Measurements from ENCODE around the gene LAT. TPM values are rescaled to one million over a fixed set of nuclear protein-coding genes. Genes with fewer than 3 reads are reported as not detected.
"Not testable (repeated sequence)": the region's sequence is repeated elsewhere in the genome, so short reads cannot be mapped to it uniquely, and the experiment has no call there.

LAT gene
- total and polyA plus RNA-seq, 7 donors = 1.6 to 2.1 (median 1.8) TPM

GRCh38 chr16:28991687-28992086, 6.8 kb downstream of the LAT start:
- intact Hi-C loops (cut with DNase I) = no loop called here
- no peak for TF ChIP-seq CTCF (IDR thresholded peaks at IDR 0.05)
- Histone ChIP-seq H3K27me3 (ENCODE audit: insufficient read depth in 3 of 3, low read length in 2 of 3) (peaks cover 0 to 4% (median 0%) of the 10 kb centered on the region in 3 donors), H3K4me3 (no peak overlapping the region), H3K36me3 (ENCODE audit: insufficient read depth in 1 of 2, low read depth in 1 of 2) (peaks cover 0 to 22% of the 10 kb centered on the region in 2 donors), H3K4me1 (no peaks in the 10 kb centered on the region), H3K27ac (no peak overlapping the region), H3K9me3 (peaks cover 7% of the 10 kb centered on the region)
- WGBS, 3 donors = 44 to 50% (median 46%) methylated on average over 8 of the region's 8 CpGs
- DNase-seq = no peak
- no peak for ATAC-seq

GRCh38 chr16:28992496-28992895, 7.6 kb downstream of the LAT start:
- Histone ChIP-seq H3K4me3 (no peak overlapping the region), H3K9me3 (no peaks in the 10 kb centered on the region), H3K27ac (no peak overlapping the region), H3K36me3 (ENCODE audit: insufficient read depth in 1 of 2, low read depth in 1 of 2) (peaks cover 0 to 14% of the 10 kb centered on the region in 2 donors), H3K4me1 (no peaks in the 10 kb centered on the region), H3K27me3 (ENCODE audit: insufficient read depth in 3 of 3, low read length in 2 of 3) (peaks cover 0 to 8% (median 0%) of the 10 kb centered on the region in 3 donors)
- WGBS, 3 donors = 88 to 89% (median 88%) methylated on average over 10 of the region's 10 CpGs
- DNase-seq = no peak
- intact Hi-C loops (cut with DNase I) = no loop called here
- no peak for TF ChIP-seq CTCF (IDR thresholded peaks at IDR 0.05)
- no peak for ATAC-seq

GRCh38 chr16:28998837-28999236, 14.0 kb downstream of the LAT start:
- Histone ChIP-seq H3K4me1 (no peaks in the 10 kb centered on the region), H3K27ac (no peak overlapping the region), H3K27me3 (ENCODE audit: insufficient read depth in 3 of 3, low read length in 2 of 3) (peaks cover 0 to 8% (median 0%) of the 10 kb centered on the region in 3 donors), H3K36me3 (ENCODE audit: insufficient read depth in 1 of 2, low read depth in 1 of 2) (no peaks in the 10 kb centered on the region), H3K4me3 (no peak overlapping the region), H3K9me3 (no peaks in the 10 kb centered on the region)
- no peak for ATAC-seq
- no peak for TF ChIP-seq CTCF (IDR thresholded peaks at IDR 0.05)
- intact Hi-C loops (cut with DNase I) = no loop called here
- 63 to 71% (median 66%) methylated on average over 2 to 3 of the region's 3 CpGs for WGBS, 3 donors
- DNase-seq = no peak

GRCh38 chr16:28999577-28999976, 14.7 kb downstream of the LAT start:
- 75 to 81% (median 79%) methylated on average over 4 of the region's 4 CpGs for WGBS, 3 donors
- intact Hi-C loops (cut with DNase I) = no loop called here
- Histone ChIP-seq H3K27ac (no peak overlapping the region), H3K36me3 (ENCODE audit: insufficient read depth in 1 of 2, low read depth in 1 of 2) (no peaks in the 10 kb centered on the region), H3K27me3 (ENCODE audit: insufficient read depth in 3 of 3, low read length in 2 of 3) (peaks cover 0 to 8% (median 0%) of the 10 kb centered on the region in 3 donors), H3K4me1 (no peaks in the 10 kb centered on the region), H3K9me3 (no peaks in the 10 kb centered on the region), H3K4me3 (no peak overlapping the region)
- no peak for DNase-seq
- ATAC-seq = no peak
- TF ChIP-seq CTCF (IDR thresholded peaks at IDR 0.05) = no peak

- intact Hi-C loops (cut with DNase I) = no loop called here
- no peak for DNase-seq
- no peak for ATAC-seq
- 76 to 79% (median 77%) methylated on average over 2 of the region's 2 CpGs for whole genome bisulfite sequencing, 3 donors
- no peak for TF ChIP-seq CTCF (IDR thresholded peaks at IDR 0.05)
- Histone ChIP-seq H3K4me3 (no peak overlapping the region), H3K27ac (no peak overlapping the region), H3K4me1 (no peaks in the 10 kb centered on the region), H3K27me3 (ENCODE audit: insufficient read depth in 3 of 3, low read length in 2 of 3) (peaks cover 0 to 8% (median 0%) of the 10 kb centered on the region in 3 donors), H3K36me3 (ENCODE audit: insufficient read depth in 1 of 2, low read depth in 1 of 2) (no peaks in the 10 kb centered on the region), H3K9me3 (no peaks in the 10 kb centered on the region)
Observed at GRCh38 chr16:29000019-29000418, 15.2 kb downstream of the LAT start.

GRCh38 chr16:29004496-29005139, 19.8 kb downstream of the LAT start:
- H3K9me3 ChIP-seq; H3K27ac ChIP-seq; DNase-seq; H3K36me3 ChIP-seq (ENCODE audit: insufficient read depth in 1 of 2, low read depth in 1 of 2); H3K4me3 ChIP-seq; intact Hi-C loops (cut with DNase I); H3K27me3 ChIP-seq (ENCODE audit: insufficient read depth in 3 of 3, low read length in 2 of 3); H3K4me1 ChIP-seq; ATAC-seq: not testable (repeated sequence)
- 70 to 74% (median 73%) methylated on average over 9 of the region's 9 CpGs for WGBS, 3 donors
